Liver (tissue), 9 donors: ENCODE data around the gene VN1R5. TPM values are rescaled to one million over a fixed set of nuclear protein-coding genes. Genes with fewer than 3 reads are reported as not detected.

ENCODE experiments used
- DNase-seq: peaks from one replicate; pipeline ENCODE4 v3.0.0-alpha.2; 2017; ENCODE audit warnings: low spot score
- H3K27ac ChIP-seq, 2 donors: one replicate each; pipeline ENCODE4 v1.7.0; 2013; ENCODE audit warnings: inconsistent platforms in 2 of 2, low read length in 2 of 2, control low read depth in 1 of 2, low read depth in 1 of 2, mild to moderate bottlenecking in 1 of 2
- H3K27me3 ChIP-seq, 4 donors: one replicate each; pipeline versions ENCODE4 v1.6.1 to v1.7.0; 2013; ENCODE audit warnings: low read length in 3 of 4, inconsistent platforms in 1 of 4, mild to moderate bottlenecking in 1 of 4, moderate library complexity in 1 of 4; ENCODE audit not compliant: control insufficient read depth in 4 of 4, insufficient read depth in 4 of 4
- H3K36me3 ChIP-seq, 4 donors: one replicate each; pipeline versions ENCODE4 v1.6.1 to v1.7.0; 2013; ENCODE audit warnings: low read length in 3 of 4, mild to moderate bottlenecking in 3 of 4, low read depth in 1 of 4, moderate library complexity in 1 of 4; ENCODE audit not compliant: control insufficient read depth in 4 of 4, insufficient read depth in 3 of 4
- H3K4me1 ChIP-seq, 4 donors: one replicate each; pipeline versions ENCODE4 v1.6.1 to v1.7.0; 2013; ENCODE audit warnings: low read length in 3 of 4, mild to moderate bottlenecking in 3 of 4, moderate library complexity in 1 of 4; ENCODE audit not compliant: control insufficient read depth in 4 of 4, insufficient read depth in 4 of 4
- H3K4me3 ChIP-seq, 3 donors: one replicate each; pipeline versions ENCODE4 v1.6.1 to v1.7.0; 2013; ENCODE audit warnings: low read length in 3 of 3, control low read depth in 1 of 3, low read depth in 1 of 3, mild to moderate bottlenecking in 1 of 3
- H3K9ac ChIP-seq, 2 donors: one replicate each; pipeline ENCODE4 v1.7.0; 2013; ENCODE audit warnings: low read length in 2 of 2, mild to moderate bottlenecking in 2 of 2, moderate library complexity in 2 of 2, control low read depth in 1 of 2, low read depth in 1 of 2
- H3K9me3 ChIP-seq, 4 donors: one replicate each; pipeline versions ENCODE4 v1.6.1 to v1.7.0; 2013; ENCODE audit warnings: low read length in 3 of 4; ENCODE audit not compliant: control insufficient read depth in 4 of 4
- ATF3 ChIP-seq: IDR thresholded peaks from 2 replicates; pipeline ENCODE4 v1.6.1; 2016; ENCODE audit warnings: antibody characterized with exemption
- CTCF ChIP-seq: fragments of 150-350 bp; IDR thresholded peaks from 2 replicates; pipeline ENCODE4 v1.5.1; 2017; ENCODE audit warnings: improper control_type of control experiment, low read depth, low read length; ENCODE audit not compliant: missing input control
- EGR1 ChIP-seq, 2 donors: IDR thresholded peaks; 2 replicates each; pipeline ENCODE4 v1.6.1; 2016 to 2018; ENCODE audit warnings: antibody characterized with exemption in 2 of 2, low read depth in 2 of 2
- FOXA1 ChIP-seq: IDR thresholded peaks from 2 replicates; pipeline ENCODE4 v1.6.1; 2016; ENCODE audit warnings: antibody characterized with exemption
- FOXA2 ChIP-seq: IDR thresholded peaks from 2 replicates; pipeline ENCODE4 v1.6.1; 2016; ENCODE audit warnings: antibody characterized with exemption
- GABPA ChIP-seq, 2 donors: IDR thresholded peaks in 1 of 2; conservative IDR thresholded peaks in 1 of 2; 2 replicates each; pipeline ENCODE4 v1.6.1; 2016; ENCODE audit warnings: antibody characterized with exemption in 2 of 2, mild to moderate bottlenecking in 1 of 2, moderate library complexity in 1 of 2
- HNF4A ChIP-seq, 2 donors: conservative IDR thresholded peaks; 2 replicates each; pipeline ENCODE4 v1.6.1; 2016; ENCODE audit warnings: antibody characterized with exemption in 2 of 2, mild to moderate bottlenecking in 2 of 2
- HNF4G ChIP-seq: IDR thresholded peaks from 2 replicates; pipeline ENCODE4 v1.6.1; 2016; ENCODE audit warnings: antibody characterized with exemption
- JUND ChIP-seq, 2 donors: IDR thresholded peaks; 2 replicates each; pipeline ENCODE4 v1.6.1; 2016; ENCODE audit warnings: antibody characterized with exemption in 2 of 2
- MAX ChIP-seq: IDR thresholded peaks from 2 replicates; pipeline ENCODE4 v1.6.1; 2016; ENCODE audit warnings: antibody characterized with exemption
- NR2F2 ChIP-seq: IDR thresholded peaks from 2 replicates; pipeline ENCODE4 v1.6.1; 2016; ENCODE audit warnings: antibody characterized with exemption
- RAD21 ChIP-seq, 2 donors: IDR thresholded peaks; 2 replicates each; pipeline ENCODE4 v1.6.1; 2016; ENCODE audit warnings: antibody characterized with exemption in 2 of 2, mild to moderate bottlenecking in 2 of 2
- REST ChIP-seq: IDR thresholded peaks from 2 replicates; pipeline ENCODE4 v1.6.1; 2016; ENCODE audit warnings: antibody characterized with exemption, mild to moderate bottlenecking
- RXRA ChIP-seq, 2 donors: IDR thresholded peaks; 2 replicates each; pipeline ENCODE4 v1.6.1; 2017 to 2018; ENCODE audit warnings: antibody characterized with exemption in 2 of 2, mild to moderate bottlenecking in 1 of 2
- SP1 ChIP-seq: IDR thresholded peaks from 2 replicates; pipeline ENCODE4 v1.6.1; 2018; ENCODE audit warnings: antibody characterized with exemption, mild to moderate bottlenecking
- TAF1 ChIP-seq: conservative IDR thresholded peaks from 2 replicates; pipeline ENCODE4 v1.6.1; 2016; ENCODE audit warnings: antibody characterized with exemption, mild to moderate bottlenecking
- YY1 ChIP-seq: IDR thresholded peaks from 2 replicates; pipeline ENCODE4 v1.6.1; 2016; ENCODE audit warnings: antibody characterized with exemption, mild to moderate bottlenecking
- ZBTB33 ChIP-seq: IDR thresholded peaks from 2 replicates; pipeline ENCODE4 v1.6.1; 2016; ENCODE audit warnings: antibody characterized with exemption
- WGBS: extraction: QIAGEN DNeasy Blood & Tissue Kit; methylation state at CpG from one replicate; pipeline ENCODE4 v1.1.7; 2013; 5-methylcytosine and 5-hydroxymethylcytosine counted together
- polyA plus RNA-seq, 2 donors: library from polyadenylated mRNA; stranded (reverse) in 1 of 2; unstranded in 1 of 2; fragments of 200-250 nt in 1 of 2; fragments of >200 nt in 1 of 2; fragmentation: Nextera tagmentation in 1 of 2; extraction: Ambion mirVana in 1 of 2; gene quantifications; one replicate each; pipeline versions ENCODE4 v1.2.1 to v1.2.3, GENCODE V29; 2013 to 2015
- total RNA-seq, 2 donors: library from RNA; depleted of rRNA; stranded (reverse); fragments of >200 nt; gene quantifications; one replicate each; pipeline ENCODE4 v1.2.3, GENCODE V29; 2014
- donor health status: healthy.
- donor health status: healthy.
- donor health status: healthy.
- donor health status: healthy.
- donor health status: healthy.

Gene VN1R5
- total and polyA plus RNA-seq, 4 donors = not detected

- H3K27ac ChIP-seq = no peak overlapping the region
- H3K9me3 ChIP-seq = no peaks in the 10 kb centered on the region
- no peak for DNase-seq
- H3K4me1 ChIP-seq = no peaks in the 10 kb centered on the region
- WGBS = 76% methylated on average over 4 of the region's 4 CpGs
- TF ChIP-seq RAD21 (IDR thresholded peaks at IDR 0.05) (no peak), FOXA1 (no peak), MAX (no peak), REST (no peak), GABPA (IDR thresholded peaks at IDR 0.05 in 1 of 2, conservative IDR thresholded peaks at IDR 0.05 in 1 of 2) (no peak), TAF1 (no peak), EGR1 (IDR thresholded peaks at IDR 0.05; ENCODE audit: low read depth in 2 of 2) (no peak), HNF4A (conservative IDR thresholded peaks at IDR 0.05) (no peak), ATF3 (no peak), FOXA2 (no peak)
- no peaks in the 10 kb centered on the region for H3K27me3 ChIP-seq
- H3K9ac ChIP-seq = no peak overlapping the region
- no peak overlapping the region for H3K4me3 ChIP-seq
- H3K36me3 ChIP-seq = peaks cover 0 to 25% (median 5%) of the 10 kb centered on the region in 4 donors
Measured at GRCh38 chr1:247298701-247299100, 42.8 kb downstream of the VN1R5 start.

GRCh38 chr1:247299723-247300381 is 44.0 kb downstream of the VN1R5 start:
- no peak overlapping the region for H3K9ac ChIP-seq
- no peak overlapping the region for H3K27ac ChIP-seq
- 96% methylated on average over 12 of the region's 12 CpGs for WGBS
- TF ChIP-seq CTCF (no peak), REST (no peak), TAF1 (no peak), EGR1 (IDR thresholded peaks at IDR 0.05; ENCODE audit: low read depth in 2 of 2) (no peak), HNF4A (conservative IDR thresholded peaks at IDR 0.05) (no peak), FOXA1 (no peak), ZBTB33 (no peak), YY1 (no peak), MAX (no peak), GABPA (IDR thresholded peaks at IDR 0.05 in 1 of 2, conservative IDR thresholded peaks at IDR 0.05 in 1 of 2) (no peak), ATF3 (no peak), HNF4G (no peak), JUND (IDR thresholded peaks at IDR 0.05) (no peak), RAD21 (IDR thresholded peaks at IDR 0.05) (no peak), RXRA (IDR thresholded peaks at IDR 0.05) (no peak), NR2F2 (no peak), SP1 (no peak), FOXA2 (no peak)
- no peaks in the 10 kb centered on the region for H3K9me3 ChIP-seq
- H3K27me3 ChIP-seq = no peaks in the 10 kb centered on the region
- H3K4me3 ChIP-seq = no peak overlapping the region
- no peak for DNase-seq
- no peaks in the 10 kb centered on the region for H3K4me1 ChIP-seq
- peaks cover 0 to 29% (median 6%) of the 10 kb centered on the region in 4 donors for H3K36me3 ChIP-seq
